ENCODE results near the gene ADAP1.

Gene ADAP1

DNA sequence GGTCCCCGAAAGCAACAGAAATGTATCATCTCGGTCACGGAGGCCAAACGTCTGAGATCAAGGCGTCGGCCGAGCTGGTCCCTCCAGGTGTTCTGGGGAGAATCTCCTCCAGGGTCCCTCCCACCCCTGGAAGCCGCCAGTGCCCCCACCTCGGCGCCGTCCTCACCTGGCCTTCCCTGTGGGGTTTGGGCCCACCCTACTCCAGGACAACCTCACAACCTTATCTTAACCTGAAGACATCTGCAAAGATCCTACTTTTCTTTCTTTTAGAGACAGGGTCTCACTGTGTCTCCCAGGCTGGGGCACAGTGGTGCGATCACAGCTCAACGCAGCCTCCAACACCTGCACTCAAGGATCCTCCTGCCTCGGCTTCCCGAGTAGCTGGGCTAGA is 33.4 kb downstream of the ADAP1 start:
- no peak for DNase-seq

DNA sequence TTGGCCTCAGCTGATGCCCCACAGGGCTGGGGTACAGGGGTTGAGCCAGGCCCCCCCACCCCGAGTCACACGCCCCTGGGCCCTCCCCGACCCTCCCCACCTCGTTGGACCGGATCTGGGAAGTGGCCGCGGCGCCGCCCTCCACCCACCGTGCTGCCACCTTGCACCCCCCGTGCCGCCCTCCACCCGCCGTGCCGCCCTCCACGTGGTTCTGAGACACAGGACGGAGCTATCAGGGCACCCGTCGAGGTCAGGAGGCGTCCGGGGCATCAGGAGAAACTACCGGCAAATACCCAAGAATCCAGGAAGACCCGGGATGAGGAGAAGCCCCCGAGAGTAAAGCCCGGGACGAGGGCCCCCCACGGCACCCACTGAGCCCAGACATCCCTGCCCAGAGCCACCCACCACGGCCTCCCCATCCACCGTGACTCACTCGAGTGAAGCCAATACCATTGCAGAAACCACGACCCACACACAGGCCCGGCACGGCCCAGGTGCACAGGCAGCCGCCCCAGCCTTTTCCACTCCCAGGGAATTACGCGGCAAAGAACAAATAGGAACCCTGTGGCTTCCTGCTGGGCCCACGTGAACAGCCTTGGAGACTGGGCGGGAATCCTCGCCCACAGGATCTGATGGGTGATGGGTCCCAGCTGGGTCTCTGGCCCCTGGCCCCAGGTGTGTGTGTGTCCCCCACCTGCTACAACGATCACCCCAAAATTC is 34.0 kb downstream of the ADAP1 start:
- no peak for DNase-seq

DNA sequence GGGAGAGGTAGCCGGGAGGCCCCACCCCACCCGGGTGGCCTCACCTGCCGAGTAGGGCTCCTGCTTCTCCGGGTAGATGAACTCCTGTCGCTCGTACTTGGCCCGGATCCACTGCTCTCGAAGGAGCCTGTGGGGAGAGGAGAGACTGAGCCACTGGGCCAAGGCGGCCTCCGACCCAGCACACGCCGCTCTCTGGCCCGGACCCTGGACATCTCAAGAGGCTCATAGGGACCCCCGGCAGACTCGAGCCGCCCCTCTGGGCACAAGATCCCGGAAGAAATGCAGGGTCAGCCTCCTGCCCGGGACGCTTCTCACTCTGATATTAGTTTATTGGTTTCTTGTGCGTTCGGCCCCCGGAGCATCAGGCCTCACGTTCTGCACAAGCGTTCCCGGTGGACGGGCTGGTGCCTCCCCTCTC is 34.5 kb downstream of the ADAP1 start:
- DNase-seq: no peak

DNA sequence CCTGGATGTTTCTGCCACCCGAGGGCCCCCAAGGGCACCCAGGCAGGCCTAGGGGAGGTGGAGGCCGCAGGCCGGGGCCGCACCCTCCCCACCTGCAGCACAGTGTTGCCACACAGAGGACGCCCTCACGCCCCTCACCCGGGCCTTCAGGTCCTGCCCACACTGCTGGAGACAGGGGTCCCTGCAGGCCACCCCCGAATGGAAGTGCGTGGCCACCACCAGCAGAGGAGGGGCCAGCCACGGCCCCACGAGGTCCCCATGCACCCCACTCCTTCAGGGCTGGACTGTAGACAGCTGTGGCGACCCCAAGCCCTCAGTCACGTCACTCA is 35.4 kb downstream of the ADAP1 start:
- no peak for DNase-seq

DNA sequence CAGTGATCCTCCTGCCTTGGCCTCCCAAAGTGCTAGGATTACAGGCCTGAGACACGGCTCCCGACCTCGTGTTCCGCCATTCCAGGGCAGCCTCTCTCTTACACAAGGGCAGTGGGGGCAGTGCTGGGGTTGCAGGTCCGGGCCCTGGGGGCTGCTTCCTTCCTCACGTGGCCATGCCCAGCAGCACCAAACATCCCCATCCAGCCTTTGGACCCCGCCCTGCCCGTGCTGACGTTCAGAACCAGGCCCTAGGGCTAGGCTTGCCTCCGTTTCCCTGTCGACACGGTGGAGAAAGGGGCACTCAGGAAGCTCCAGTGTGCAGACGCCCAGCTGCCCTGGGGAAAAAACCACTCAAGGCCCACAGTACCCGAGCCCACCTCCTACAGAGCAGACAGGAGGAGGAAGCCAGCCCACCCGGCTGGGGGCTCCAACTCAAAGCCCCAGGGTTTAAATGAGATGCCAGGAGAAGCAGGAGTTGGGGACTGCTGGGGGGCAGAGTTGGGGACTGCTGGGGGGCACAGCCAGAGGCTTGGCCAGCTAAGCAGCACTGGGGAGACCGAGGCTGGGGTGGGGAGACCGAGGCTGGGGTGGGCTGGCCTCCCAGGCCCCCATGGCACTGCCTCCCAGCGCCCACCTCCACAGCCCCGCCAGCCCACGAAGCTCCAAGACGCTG is 35.9 kb downstream of the ADAP1 start:
- no peak for DNase-seq

DNA sequence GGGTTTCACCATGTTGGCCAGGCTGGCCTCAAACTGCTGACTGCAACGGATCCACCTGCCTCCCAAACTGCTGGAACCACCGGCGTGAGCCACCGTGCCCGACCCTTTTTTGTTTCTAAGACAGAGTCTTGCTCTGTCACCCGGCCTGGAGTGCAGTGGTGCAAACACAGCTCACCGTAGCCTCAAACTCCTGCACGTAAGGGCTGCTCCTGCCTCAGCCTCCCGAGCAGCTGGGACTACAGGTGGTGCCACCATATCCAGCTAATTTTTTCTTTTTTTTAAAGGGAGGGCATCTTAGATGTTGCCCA is 36.4 kb downstream of the ADAP1 start:
- no peak for DNase-seq

DNA sequence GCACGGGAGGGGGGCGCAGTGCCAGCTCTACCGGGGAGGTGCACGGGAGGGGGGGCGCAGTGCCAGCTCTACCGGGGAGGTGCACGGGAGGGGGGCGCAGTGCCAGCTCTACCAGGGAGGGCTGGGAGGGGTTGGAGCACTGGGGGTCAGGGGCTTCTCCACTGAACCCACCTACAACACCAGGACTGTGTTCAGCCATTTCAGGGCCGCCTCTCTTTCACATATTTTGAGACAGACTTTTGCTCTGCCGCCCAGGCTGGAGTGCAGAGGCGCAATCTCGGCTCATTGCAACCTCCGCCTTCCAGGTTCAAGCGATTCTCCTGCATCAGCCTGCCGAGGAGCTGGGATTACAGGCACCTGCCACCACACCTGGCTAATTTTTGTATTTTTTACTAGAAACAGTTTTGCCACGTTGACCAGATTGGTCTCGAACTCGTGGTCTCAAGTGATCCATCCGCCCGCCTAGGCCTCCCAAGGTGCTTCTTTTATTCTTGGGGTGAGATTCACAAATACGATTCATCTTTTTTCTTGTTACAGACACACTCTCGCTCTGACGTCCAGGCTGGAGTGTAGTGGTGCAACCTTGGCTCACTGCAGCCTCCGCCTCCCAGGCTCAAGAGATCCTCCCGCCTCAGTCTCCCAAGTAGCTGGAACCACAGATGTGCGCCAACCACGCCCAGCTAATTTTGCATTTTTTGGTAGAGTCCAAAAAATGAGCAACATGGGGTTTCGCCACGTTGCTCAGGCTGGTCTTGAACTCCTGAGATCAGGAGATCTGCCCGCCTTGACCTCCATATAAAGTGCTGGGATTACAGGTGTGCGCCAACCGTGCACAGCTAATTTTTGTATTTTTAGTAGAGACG is 37.0 kb downstream of the ADAP1 start:
- no peak for DNase-seq

DNA sequence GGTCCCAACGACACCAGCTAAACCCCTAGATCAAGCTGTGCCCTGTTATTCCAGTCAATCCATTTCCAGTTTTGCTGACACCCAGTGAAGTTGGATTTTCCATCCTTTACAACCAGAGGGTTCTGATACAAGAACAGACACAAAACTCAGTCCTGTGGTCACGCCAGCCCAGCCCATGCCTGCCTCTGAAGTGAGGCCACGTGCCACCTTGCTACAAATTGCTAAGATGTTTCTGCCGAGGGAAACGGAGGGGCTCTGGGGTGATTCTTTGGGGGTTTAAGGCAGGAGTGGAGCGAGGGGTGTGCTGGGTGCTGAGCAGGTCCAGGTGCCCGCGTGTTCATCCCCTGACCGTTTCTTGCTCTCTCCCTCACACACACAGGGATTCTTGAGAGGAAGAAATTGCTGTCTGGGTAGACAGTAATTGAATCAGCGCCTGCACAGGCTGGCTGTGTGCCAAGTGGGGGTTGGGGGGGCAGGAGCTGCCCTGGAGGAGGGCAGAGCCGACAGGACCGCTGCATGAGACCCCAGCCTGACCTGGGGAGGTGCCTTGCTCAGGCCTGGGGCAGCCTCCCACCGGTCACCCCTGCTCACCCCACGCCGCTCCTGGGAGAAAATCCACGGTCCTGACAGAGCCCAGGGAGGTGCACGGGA is 38.1 kb downstream of the ADAP1 start:
- no peak for DNase-seq

DNA sequence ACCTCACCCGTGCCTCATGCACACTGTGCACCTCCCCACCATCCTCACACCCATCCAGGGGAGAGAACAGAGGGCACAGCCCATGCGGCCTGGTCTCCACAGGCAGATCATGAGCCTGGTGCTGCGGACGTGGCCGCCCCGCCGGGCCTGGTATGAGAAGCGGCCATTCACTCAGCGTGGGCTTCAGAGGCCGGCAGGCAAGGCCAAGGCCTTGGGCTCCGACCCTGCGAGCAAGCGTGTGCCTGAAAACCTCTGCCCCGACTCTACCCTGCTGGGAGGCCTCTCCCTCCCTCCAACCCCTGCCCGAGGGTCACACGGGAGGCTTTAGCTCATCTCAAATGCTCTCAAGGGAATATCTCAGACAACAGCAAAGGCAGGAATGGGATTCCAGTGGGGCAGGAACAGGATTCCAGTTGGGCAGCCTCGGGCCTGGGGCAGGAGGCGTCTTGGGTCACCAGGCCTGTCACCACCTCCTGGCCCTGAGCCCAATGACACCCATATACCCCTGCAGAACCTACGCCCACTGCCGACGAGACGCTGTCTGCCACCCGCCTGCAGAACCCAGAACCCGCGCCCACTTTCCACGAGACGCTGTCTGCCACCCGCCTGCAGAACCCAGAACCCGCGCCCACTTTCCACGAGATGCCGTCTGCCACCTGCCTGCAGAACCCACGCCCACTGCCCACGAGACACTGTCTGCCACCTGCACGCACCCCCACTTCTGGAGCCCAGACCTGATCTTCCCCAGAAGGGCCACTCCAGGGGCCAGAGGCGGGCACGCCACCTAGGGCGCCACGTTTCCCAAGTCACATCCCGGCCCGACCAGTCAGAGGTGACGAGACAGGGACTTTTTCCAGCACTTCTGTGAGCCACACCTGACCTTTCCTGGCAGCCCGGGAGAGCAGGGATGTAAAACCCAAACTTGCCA is 38.9 kb downstream of the ADAP1 start:
- DNase-seq: no peak

DNA sequence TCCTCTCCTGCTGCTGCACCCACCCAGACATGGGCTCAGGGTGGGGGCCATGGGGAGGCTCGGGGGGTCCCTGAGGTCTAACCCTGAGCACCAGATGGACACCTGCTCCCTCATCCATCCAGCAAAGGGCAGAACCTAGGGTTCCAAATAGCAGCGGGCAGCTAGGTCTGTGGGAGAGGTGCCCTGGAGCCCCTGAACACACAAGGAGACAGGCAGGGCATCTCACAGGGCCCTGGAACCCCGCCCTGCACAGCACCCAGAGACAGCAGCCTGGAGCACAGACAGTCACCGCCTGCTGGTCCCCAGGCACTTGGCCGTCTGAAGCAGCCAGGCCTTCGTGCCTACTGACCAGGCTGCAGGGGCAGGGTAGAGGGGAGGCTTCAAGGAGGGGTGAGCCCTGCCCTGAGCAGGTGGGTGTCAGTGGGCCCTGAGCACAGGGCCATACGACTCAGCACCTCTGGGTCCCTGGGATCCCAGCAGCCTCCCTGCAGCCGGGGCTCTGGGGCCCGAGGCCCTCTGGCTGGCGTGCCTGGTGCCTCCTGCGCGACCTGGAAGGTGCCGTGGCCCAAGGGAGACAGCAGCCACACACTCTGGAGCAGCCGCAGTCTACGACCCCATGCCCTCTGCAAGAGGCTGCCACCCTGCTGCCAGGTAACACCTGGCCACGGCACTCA is 39.8 kb downstream of the ADAP1 start:
- no peak for DNase-seq

DNA sequence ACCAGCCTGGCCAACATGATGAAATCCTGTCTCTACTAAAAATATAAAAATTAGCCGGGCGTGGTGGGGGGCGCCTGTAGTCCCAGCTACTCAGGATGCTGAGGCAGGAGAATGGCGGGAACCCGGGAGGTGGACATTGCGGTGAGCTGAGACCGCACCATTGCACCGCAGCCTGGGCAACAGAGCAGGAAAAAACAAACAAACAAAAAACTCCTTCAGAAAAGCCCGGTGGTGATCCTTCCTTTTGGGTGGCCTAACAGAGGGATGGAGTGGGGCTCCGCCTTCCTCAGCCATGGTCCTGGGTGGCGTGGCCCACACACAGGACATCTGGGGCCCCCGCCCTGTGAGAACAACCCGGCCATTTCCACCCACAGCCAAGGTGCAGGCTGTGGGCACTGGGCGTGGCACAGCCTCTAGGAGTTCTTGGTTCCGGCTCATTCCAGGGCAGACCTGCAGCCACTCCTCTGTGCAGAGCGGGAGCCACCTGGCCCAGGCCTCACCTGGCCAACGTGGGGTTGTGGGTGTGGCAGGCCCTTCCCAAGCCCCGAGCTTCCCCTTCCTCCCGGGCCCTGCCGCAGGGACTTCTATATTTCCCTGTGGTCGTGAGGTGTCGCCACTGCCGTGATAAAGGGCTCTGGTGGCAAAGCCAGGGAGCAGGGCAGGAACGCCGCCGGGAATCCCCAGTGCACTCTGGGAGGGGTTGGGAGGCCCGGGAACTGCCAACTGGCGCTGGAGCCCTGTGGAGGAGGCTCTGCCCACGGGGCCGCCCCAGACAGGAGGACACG is 40.6 kb downstream of the ADAP1 start:
- no peak for DNase-seq

DNA sequence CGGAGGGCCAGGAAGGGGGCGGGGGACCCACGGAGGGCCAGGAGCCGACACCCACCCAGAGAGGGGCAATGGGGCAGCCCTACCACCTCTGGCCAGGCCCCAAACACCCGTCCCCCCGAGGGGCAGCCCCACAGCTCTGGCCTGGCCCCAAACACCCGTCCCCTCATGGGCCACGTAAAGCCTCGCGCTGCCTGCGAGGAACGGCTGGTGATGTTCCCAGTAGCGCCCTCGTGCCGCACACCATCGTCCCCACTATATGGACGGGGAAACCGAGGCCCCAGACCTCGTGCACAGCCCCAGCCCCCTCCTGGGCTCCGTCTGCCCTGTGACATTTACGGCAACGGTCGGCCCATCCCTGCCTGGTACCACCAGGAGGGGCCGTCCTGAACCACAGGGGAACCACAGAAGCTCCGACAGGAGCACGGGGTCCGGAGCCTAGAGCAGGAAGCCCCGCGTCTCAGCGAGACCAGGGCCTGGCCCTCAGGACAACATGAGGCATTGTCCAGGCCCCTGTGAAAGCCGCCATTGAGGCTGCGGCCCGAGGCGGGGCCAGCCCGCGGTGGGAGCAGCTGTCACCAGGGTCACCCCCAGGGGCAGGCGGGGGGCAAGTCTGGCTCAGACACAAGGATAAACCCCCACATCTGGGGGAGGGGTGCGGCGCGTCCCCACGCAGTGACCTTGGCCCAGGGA is 42.5 kb downstream of the ADAP1 start:
- no peak for DNase-seq

DNA sequence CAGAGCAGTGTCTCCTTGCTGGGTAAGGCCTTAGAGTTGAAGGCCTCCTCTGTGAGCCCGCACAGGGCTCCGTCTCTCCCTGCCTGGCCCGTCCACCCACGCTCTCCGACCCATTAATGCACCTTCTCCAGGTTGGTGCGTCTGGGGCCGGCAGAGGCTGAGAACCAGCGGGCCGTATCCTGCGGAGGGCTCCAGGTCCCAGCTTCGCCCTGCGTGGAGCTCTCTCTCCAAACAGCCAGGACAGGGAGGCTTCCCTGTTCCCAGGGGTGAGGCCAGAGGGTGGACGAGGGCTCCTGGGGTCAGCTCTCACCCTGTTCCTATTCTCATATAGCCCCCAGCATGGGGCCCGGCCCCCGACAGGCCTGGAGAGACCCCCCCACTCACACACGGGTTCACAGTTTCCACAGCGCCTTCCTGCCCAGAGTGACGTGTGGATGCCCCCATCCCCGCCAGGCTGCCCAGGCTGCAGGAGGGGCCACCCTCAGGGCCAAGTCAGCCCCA is 43.5 kb downstream of the ADAP1 start:
- no peak for DNase-seq

DNA sequence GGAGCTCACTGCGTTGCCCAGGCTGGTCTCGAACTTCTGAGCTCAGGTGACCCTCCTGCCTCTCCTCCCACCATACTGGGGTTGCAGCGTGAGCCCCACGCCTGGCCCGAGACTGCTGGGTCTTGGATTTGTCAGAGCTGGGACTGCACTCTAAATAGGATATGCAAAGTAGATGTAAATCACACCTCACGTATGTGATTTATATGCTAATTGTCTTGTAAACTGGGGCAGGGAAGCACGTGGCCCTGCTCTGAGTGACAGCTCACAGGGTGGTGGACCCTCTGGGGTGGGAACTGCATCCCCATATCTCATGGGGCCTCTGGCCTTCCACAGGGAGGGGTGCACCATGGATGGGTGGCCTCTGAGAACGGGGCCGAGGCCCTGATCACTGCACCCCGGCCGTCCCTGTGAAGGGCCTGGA is 44.0 kb downstream of the ADAP1 start:
- no peak for DNase-seq

DNA sequence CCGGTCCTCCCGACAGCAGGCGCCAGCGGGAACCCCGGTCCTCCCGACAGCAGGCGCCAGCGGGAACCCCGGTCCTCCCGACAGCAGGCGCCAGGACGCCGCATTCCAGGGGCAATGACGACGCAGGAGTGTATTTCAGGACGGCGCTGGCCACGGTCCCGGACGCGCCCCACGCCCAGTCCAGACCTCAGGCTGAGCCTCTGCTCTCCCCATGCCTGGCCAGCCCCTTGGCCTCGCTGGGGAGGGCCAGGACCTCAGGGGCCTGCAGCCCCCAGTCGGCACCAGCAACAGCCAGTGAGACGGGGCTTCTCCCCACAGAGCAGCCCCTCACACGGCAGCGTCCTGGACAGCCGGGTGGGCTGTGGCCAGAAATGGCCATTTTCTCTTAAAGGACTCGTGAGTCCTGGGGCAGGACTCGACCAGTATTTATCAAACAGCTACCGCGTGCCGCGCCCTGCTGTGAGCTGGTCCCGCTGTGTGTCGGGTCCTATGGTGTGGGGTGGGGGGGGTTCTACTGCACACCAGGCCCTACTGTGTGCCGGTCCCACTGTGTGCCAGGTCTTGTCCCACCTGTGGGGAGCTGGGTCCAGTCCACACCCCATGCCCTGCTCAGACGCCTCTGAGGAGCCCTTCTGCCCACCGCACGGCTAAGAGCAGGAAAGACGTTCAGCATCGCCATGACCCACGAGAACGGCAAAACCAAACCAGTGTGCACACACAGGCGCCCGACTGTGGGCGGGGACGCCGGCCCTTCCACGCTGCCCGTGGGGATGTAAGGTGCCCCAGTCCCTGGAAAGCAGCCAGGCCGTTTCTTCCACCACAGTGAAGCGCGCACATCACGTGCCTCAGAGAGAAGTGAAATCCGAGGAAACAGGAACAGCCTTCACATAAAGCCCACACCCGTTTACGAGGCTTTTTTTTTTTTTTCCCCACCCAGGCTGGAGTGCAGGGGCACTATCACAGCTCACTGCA is 44.8 kb downstream of the ADAP1 start:
- peak; percentile 43 for DNase-seq

DNA sequence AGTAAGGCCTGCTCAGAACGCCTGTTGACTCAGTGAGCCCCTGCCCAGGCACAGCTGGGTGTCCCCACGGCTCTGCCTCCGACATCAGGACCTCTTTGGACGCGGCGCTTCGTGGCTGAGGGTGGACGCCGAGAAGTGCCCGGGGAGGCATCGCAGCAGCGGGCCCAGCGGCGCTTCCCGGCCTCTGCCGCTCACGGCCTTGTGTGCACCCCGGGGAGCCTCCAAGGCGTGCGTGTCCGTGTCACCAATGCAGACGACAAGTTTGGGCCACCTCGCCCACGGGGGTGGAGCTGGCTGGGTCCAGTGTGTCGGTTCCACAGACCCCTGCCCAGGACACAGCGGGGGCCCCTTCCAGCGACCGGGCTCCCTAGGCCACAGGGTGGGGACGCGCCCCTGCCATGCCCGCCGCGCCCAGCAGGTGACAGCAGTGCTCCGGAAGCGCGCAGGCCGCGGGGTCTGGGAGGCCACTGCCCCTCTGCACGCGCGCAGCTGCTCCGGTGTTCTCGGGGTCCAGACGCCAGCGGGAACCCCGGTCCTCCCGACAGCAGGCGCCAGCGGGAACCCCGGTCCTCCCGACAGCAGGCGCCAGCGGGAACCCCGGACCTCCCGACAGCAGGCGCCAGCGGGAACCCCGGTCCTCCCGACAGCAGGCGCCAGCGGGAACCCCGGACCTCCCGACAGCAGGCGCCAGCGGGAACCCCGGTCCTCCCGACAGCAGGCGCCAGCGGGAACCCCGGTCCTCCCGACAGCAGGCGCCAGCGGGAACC is 45.7 kb downstream of the ADAP1 start:
- peak; percentile 73 for DNase-seq

DNA sequence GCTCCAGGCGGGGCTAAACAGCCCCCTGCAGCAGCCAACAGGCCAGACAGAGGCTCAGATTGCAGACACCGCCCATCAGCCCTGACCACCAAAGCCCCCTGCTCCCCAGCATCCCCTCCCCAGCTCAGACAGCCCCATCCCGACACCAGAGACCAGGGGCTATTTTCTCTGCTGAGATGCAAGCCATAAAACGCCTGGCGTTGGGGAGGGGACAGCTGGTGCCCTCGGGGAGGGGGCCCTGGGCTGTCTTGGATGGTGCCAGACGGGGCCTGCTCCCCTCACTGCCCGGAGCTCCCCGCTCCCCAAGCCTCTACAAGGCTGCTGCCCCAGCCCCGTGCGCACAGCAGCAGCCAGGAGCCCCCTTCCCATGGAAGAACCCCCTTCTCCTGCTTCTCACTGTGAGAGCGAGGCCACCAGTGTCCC is 46.3 kb downstream of the ADAP1 start:
- no peak for DNase-seq
